Astrocyte (in vitro differentiated cells and primary cell): Measurements from ENCODE around the gene TOR1A. TPM values are rescaled to one million over a fixed set of nuclear protein-coding genes. Genes with fewer than 3 reads are reported as not detected.

Experiments
- DNase-seq: peaks from one replicate; pipeline ENCODE4 v3.0.0-alpha.2; 2010; ENCODE audit warnings: low read depth
- FAIRE-seq: peaks from 2 replicates; lab custom pipeline; 2011; peaks lifted over from hg19 to GRCh38; lab: Jason Lieb, UNC
- H2AFZ ChIP-seq: 2 replicates; pipeline ENCODE4 v1.6.0; 2012; ENCODE audit warnings: low read depth, low read length, inconsistent platforms
- H3K27ac ChIP-seq: 2 replicates; pipeline ENCODE4 v1.5.1; 2011; ENCODE audit warnings: low read depth, low read length, inconsistent platforms
- H3K27me3 ChIP-seq: 2 replicates; pipeline ENCODE4 v1.6.0; 2011; ENCODE audit warnings: low read length, inconsistent platforms; ENCODE audit not compliant: insufficient read depth
- H3K36me3 ChIP-seq: 2 replicates; pipeline ENCODE4 v1.5.1; 2011; ENCODE audit warnings: low read length, inconsistent platforms; ENCODE audit not compliant: insufficient read depth
- H3K4me1 ChIP-seq: 2 replicates; pipeline ENCODE4 v1.5.1; 2011; ENCODE audit warnings: low read length, inconsistent platforms; ENCODE audit not compliant: insufficient read depth
- H3K4me2 ChIP-seq: 2 replicates; pipeline ENCODE4 v1.6.0; 2012; ENCODE audit warnings: low read length, inconsistent platforms
- H3K4me3 ChIP-seq: 2 replicates; pipeline ENCODE4 v1.5.1; 2011; ENCODE audit warnings: low read depth, mild to moderate bottlenecking, low read length, inconsistent platforms; ENCODE audit not compliant: insufficient read depth
- H3K79me2 ChIP-seq: 2 replicates; pipeline ENCODE4 v1.6.0; 2012; ENCODE audit warnings: mild to moderate bottlenecking, low read length, inconsistent platforms; ENCODE audit not compliant: insufficient read depth
- H3K9ac ChIP-seq: 2 replicates; pipeline ENCODE4 v1.6.0; 2012; ENCODE audit warnings: mild to moderate bottlenecking, low read length, inconsistent platforms
- H3K9me3 ChIP-seq: 2 replicates; pipeline ENCODE4 v1.5.1; 2012; ENCODE audit warnings: low read depth, mild to moderate bottlenecking, low read length, inconsistent platforms; ENCODE audit not compliant: insufficient read depth
- H4K20me1 ChIP-seq: 2 replicates; pipeline ENCODE4 v1.6.0; 2012; ENCODE audit warnings: low read length, inconsistent platforms; ENCODE audit not compliant: insufficient read depth
- H3K27ac Mint-ChIP-seq: one replicate; pipeline ENCODE4 v1.8.0; 2021; ENCODE audit warnings: mild to moderate bottlenecking, mixed read lengths; ENCODE audit not compliant: unreplicated experiment
- H3K27me3 Mint-ChIP-seq: one replicate; pipeline ENCODE4 v1.8.0; 2021; ENCODE audit warnings: low read depth, mixed read lengths; ENCODE audit not compliant: unreplicated experiment
- H3K36me3 Mint-ChIP-seq: one replicate; pipeline ENCODE4 v1.8.0; 2021; ENCODE audit warnings: low read depth, mixed read lengths; ENCODE audit not compliant: unreplicated experiment
- H3K4me1 Mint-ChIP-seq: one replicate; pipeline ENCODE4 v1.8.0; 2021; ENCODE audit warnings: low read depth, mixed read lengths; ENCODE audit not compliant: unreplicated experiment
- H3K4me3 Mint-ChIP-seq: one replicate; pipeline ENCODE4 v1.8.0; 2021; ENCODE audit warnings: mild to moderate bottlenecking, moderate library complexity, mixed read lengths; ENCODE audit not compliant: unreplicated experiment
- H3K9me3 Mint-ChIP-seq: one replicate; pipeline ENCODE4 v1.8.0; 2021; ENCODE audit warnings: mild to moderate bottlenecking, mixed read lengths; ENCODE audit not compliant: unreplicated experiment
- EZH2 ChIP-seq: IDR thresholded peaks from 2 replicates; pipeline ENCODE4 v1.6.1; 2012; ENCODE audit warnings: mild to moderate bottlenecking, low read length, inconsistent platforms; ENCODE audit not compliant: insufficient read depth
- total RNA-seq: library from RNA; stranded (reverse); gene quantifications from 2 replicates; pipeline ENCODE4 v1.2.1, GENCODE V29; 2021
- TF ChIP-seq, protein P1 (sequence below): IDR thresholded peaks from 2 replicates; pipeline ENCODE4 v1.5.1; 2011; ENCODE audit warnings: low read depth, mild to moderate bottlenecking, inconsistent platforms, low read length, moderate library complexity; ENCODE audit not compliant: insufficient read depth

Gene TOR1A
- total RNA-seq, 1 donor from 2014 or later = 65.3 TPM

DNA sequence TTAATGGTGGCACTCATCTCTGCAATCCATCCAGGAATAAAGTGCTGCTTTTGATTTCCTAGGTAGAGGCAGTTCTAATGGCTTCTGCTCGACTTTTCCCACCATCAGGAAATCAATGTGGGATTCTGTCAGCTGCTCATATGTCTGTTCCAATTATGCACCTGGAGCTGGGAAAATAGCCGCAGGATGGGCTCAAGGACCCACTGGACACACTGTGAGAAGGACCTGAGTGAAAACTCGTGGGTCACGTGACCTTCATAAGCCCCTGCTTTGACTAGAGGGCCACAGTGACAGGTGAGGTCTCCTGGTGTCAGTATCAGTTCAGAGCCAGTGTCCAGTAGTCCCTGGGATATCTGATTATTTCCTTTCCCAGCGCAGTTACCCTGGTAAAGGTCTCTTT, 53.2 kb downstream of the TOR1A start:
- no peaks in the 10 kb centered on the region for H3K79me2 ChIP-seq
- no peak overlapping the region for H3K27ac Mint-ChIP-seq
- peaks cover 31% of the 10 kb centered on the region for H3K27me3 Mint-ChIP-seq

DNA sequence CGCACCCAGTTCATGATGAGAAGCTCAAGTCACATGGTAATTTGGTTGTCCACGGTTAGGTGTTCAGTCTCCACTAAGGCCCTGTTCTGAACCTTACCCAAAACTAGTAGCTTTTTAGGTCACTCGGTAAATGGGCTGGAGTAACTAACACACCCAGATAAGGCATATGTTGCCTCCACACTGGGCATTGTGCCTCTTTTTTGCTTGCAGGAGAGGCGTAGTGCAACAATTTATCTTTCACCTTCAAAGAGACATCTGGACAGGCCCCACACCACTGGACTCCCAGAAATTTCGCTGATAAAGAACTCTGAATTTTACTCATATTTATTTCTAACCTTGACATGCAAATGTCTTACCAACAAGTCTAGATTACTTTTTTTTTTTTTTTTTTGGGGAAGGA, 54.3 kb downstream of the TOR1A start:
- TF ChIP-seq, protein P1, sequence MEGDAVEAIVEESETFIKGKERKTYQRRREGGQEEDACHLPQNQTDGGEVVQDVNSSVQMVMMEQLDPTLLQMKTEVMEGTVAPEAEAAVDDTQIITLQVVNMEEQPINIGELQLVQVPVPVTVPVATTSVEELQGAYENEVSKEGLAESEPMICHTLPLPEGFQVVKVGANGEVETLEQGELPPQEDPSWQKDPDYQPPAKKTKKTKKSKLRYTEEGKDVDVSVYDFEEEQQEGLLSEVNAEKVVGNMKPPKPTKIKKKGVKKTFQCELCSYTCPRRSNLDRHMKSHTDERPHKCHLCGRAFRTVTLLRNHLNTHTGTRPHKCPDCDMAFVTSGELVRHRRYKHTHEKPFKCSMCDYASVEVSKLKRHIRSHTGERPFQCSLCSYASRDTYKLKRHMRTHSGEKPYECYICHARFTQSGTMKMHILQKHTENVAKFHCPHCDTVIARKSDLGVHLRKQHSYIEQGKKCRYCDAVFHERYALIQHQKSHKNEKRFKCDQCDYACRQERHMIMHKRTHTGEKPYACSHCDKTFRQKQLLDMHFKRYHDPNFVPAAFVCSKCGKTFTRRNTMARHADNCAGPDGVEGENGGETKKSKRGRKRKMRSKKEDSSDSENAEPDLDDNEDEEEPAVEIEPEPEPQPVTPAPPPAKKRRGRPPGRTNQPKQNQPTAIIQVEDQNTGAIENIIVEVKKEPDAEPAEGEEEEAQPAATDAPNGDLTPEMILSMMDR = no peak
- no peak for TF ChIP-seq EZH2
- H3K27me3 Mint-ChIP-seq = peaks cover 29% of the 10 kb centered on the region
- no peaks in the 10 kb centered on the region for H4K20me1 ChIP-seq
- no peak overlapping the region for H3K27ac ChIP-seq
- no peaks in the 10 kb centered on the region for H3K36me3 ChIP-seq
- DNase-seq = no peak
- no peak overlapping the region for H3K4me3 Mint-ChIP-seq
- no peaks in the 10 kb centered on the region for H3K9me3 ChIP-seq
- FAIRE-seq = no peak
- H3K9me3 Mint-ChIP-seq = no peaks in the 10 kb centered on the region
- no peak overlapping the region for H3K9ac ChIP-seq
- no peaks in the 10 kb centered on the region for H3K36me3 Mint-ChIP-seq
- H3K27me3 ChIP-seq = peaks cover 3% of the 10 kb centered on the region
- H3K4me2 ChIP-seq = no peak overlapping the region
- no peak overlapping the region for H2AFZ ChIP-seq
- H3K4me1 Mint-ChIP-seq = no peaks in the 10 kb centered on the region
- no peaks in the 10 kb centered on the region for H3K4me1 ChIP-seq
- no peak overlapping the region for H3K27ac Mint-ChIP-seq
- H3K4me3 ChIP-seq = no peak overlapping the region
- H3K79me2 ChIP-seq = no peaks in the 10 kb centered on the region

More for the DNA sequence above, 53.2 kb downstream of the TOR1A start:
- Histone ChIP-seq H3K4me1 (no peaks in the 10 kb centered on the region), H3K36me3 (no peaks in the 10 kb centered on the region), H3K9ac (no peak overlapping the region), H3K4me2 (no peak overlapping the region), H2AFZ (no peak overlapping the region), H3K9me3 (no peaks in the 10 kb centered on the region), H3K4me3 (no peak overlapping the region), H3K27me3 (peaks cover 3% of the 10 kb centered on the region), H3K27ac (no peak overlapping the region), H4K20me1 (no peaks in the 10 kb centered on the region)
- Mint-ChIP-seq H3K4me3 (no peak overlapping the region), H3K36me3 (no peaks in the 10 kb centered on the region), H3K9me3 (peaks cover 3% of the 10 kb centered on the region), H3K4me1 (no peaks in the 10 kb centered on the region)
- no peak for DNase-seq
- no peak for TF ChIP-seq EZH2
- no peak for FAIRE-seq

DNA sequence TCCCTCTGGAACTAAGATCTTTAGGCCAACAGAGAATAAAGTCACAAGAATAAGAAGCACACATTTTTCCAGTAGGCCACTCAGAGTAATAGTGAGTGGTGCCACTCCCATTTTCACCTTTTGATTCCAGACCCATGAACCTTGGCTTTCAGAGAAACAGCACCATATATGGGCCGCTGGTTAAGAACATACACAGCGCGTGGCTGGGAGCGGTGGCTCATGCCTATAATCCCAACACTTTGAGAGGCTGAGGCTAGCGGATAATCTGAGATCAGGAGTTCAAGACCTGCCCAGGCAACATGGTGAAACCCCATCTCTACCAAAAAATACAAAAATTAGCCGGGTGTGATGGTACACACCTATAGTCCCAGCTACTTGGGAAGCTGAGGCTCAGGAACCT, 55.5 kb downstream of the TOR1A start:
- FAIRE-seq = no peak

More for the DNA sequence above, 55.5 kb downstream of the TOR1A start:
- no peak for DNase-seq
- no peaks in the 10 kb centered on the region for H3K4me1 Mint-ChIP-seq
- TF ChIP-seq, protein P1 = no peak
- no peak for TF ChIP-seq EZH2
- H3K79me2 ChIP-seq = no peaks in the 10 kb centered on the region
- no peak overlapping the region for H3K27ac Mint-ChIP-seq
- H3K4me1 ChIP-seq = peaks cover 1% of the 10 kb centered on the region
- no peak overlapping the region for H3K9ac ChIP-seq
- no peak overlapping the region for H3K4me3 Mint-ChIP-seq
- peaks cover 29% of the 10 kb centered on the region for H3K27me3 Mint-ChIP-seq
- H3K27ac ChIP-seq = no peak overlapping the region
- no peak overlapping the region for H3K4me2 ChIP-seq
- H3K36me3 Mint-ChIP-seq = no peaks in the 10 kb centered on the region
- peaks cover 1% of the 10 kb centered on the region for H3K27me3 ChIP-seq
- H2AFZ ChIP-seq = no peak overlapping the region
- no peak overlapping the region for H3K4me3 ChIP-seq
- no peaks in the 10 kb centered on the region for H4K20me1 ChIP-seq
- no peaks in the 10 kb centered on the region for H3K36me3 ChIP-seq
- no peaks in the 10 kb centered on the region for H3K9me3 ChIP-seq
- no peaks in the 10 kb centered on the region for H3K9me3 Mint-ChIP-seq
